KOPT-K1 (cell line): ENCODE data around the gene KCNIP3.

Source experiments
- H3K27ac ChIP-seq: fragments of 200-600 bp; sonication (generic); 2 replicates; pipeline ENCODE4 v1.5.1; 2016; ENCODE audit warnings: antibody characterized with exemption, mild to moderate bottlenecking, low read depth, low read length; ENCODE audit not compliant: poor library complexity, severe bottlenecking
- H3K36me3 ChIP-seq: fragments of 200-600 bp; sonication (generic); 2 replicates; pipeline ENCODE4 v1.5.1; 2017; ENCODE audit warnings: antibody characterized with exemption, mild to moderate bottlenecking, low read length, moderate library complexity; ENCODE audit not compliant: insufficient read depth
- H3K9me3 ChIP-seq: fragments of 200-600 bp; sonication (generic); 2 replicates; pipeline ENCODE4 v1.5.1; 2017; ENCODE audit warnings: antibody characterized with exemption, low read length, mild to moderate bottlenecking; ENCODE audit not compliant: insufficient read depth, poor library complexity, severe bottlenecking

The KCNIP3 gene

DNA sequence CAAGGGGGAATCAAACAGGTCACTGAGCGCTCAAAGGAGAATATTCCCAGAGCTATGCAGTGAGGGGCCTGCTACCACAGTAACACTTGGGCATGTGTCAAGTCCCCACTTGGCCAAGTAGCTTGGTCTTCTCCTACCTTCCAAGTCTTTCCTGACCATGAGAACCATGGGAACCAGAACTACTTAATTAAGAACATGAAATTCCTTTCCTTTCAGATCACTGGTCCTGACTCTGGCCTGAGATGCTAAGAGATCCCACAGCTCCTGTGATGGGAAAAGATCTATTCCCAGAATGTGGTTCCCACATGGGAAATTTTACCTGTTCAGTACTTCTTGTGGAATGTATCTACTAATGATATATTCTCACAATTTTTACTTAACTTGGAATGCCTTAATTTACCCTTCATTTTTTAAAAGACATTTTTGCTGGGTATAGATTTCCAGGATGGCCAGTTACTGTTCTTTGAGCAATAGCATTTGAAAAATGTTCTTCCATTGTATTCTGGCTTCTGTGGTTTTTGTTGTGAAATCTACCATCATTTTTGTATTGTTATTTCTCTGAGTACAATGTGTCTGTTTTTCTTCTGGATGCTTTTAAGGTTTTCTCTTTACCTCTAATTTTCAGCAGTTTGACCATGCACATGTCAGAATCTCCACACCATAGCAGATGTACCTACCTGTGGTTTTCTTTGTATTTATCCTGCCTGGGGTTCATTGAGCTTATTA lies 37.9 kb downstream of the KCNIP3 start:
- Histone ChIP-seq H3K36me3 (no peaks in the 10 kb centered on the region), H3K27ac (no peak overlapping the region), H3K9me3 (no peaks in the 10 kb centered on the region)

GRCh38 chr2:95336406-95336805 lies 39.3 kb downstream of the KCNIP3 start:
- H3K36me3 ChIP-seq, result no peaks in the 10 kb centered on the region
- no peaks in the 10 kb centered on the region for H3K9me3 ChIP-seq
- H3K27ac ChIP-seq, result no peak overlapping the region

GRCh38 chr2:95337829-95338228 lies 40.7 kb downstream of the KCNIP3 start:
- H3K9me3 ChIP-seq, result no peaks in the 10 kb centered on the region
- H3K27ac ChIP-seq, result no peak overlapping the region
- no peaks in the 10 kb centered on the region for H3K36me3 ChIP-seq

- no peaks in the 10 kb centered on the region for H3K36me3 ChIP-seq
- H3K27ac ChIP-seq, result no peak overlapping the region
- H3K9me3 ChIP-seq, result no peaks in the 10 kb centered on the region
Measured at GRCh38 chr2:95342556-95343320, 45.6 kb downstream of the KCNIP3 start.

- no peaks in the 10 kb centered on the region for H3K9me3 ChIP-seq
- no peak overlapping the region for H3K27ac ChIP-seq
- no peaks in the 10 kb centered on the region for H3K36me3 ChIP-seq
Measured at GRCh38 chr2:95343429-95344214, 46.5 kb downstream of the KCNIP3 start.

GRCh38 chr2:95344215-95344583 lies 47.1 kb downstream of the KCNIP3 start:
- no peaks in the 10 kb centered on the region for H3K9me3 ChIP-seq
- H3K36me3 ChIP-seq, result no peaks in the 10 kb centered on the region
- no peak overlapping the region for H3K27ac ChIP-seq

GRCh38 chr2:95344656-95345055 lies 47.5 kb downstream of the KCNIP3 start:
- H3K9me3 ChIP-seq, result no peaks in the 10 kb centered on the region
- H3K36me3 ChIP-seq, result no peaks in the 10 kb centered on the region

DNA sequence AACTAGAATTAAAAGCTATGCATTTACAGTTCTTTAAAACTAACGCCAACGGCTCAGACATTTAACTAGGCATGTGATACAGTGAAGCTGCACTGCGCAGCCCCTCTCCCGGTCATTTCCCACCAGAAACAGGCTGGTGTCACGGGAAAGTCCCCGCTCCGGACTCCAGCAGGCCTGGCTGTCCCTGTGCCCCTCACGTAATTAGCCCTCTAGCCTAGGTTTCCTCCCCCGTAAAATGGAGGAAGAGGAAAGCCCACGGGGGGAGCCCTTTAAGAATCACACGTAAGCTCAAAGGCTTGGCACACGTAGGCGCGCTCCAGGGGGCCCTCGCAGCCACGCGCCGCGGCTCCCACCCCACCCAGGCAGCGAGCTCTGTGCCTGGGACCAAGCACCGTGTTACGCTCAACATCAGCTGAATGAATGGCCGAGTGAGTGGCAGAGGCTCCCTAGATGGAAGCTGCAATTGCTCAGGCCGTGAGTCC lies 48.0 kb downstream of the KCNIP3 start:
- H3K36me3 ChIP-seq, result no peaks in the 10 kb centered on the region
- H3K9me3 ChIP-seq, result no peaks in the 10 kb centered on the region
- H3K27ac ChIP-seq, result no peak overlapping the region

More at GRCh38 chr2:95344656-95345055, 47.5 kb downstream of the KCNIP3 start:
- no peak overlapping the region for H3K27ac ChIP-seq

GRCh38 chr2:95345563-95346230 lies 48.5 kb downstream of the KCNIP3 start:
- H3K27ac ChIP-seq, result no peak overlapping the region
- no peaks in the 10 kb centered on the region for H3K36me3 ChIP-seq
- H3K9me3 ChIP-seq, result no peaks in the 10 kb centered on the region

DNA sequence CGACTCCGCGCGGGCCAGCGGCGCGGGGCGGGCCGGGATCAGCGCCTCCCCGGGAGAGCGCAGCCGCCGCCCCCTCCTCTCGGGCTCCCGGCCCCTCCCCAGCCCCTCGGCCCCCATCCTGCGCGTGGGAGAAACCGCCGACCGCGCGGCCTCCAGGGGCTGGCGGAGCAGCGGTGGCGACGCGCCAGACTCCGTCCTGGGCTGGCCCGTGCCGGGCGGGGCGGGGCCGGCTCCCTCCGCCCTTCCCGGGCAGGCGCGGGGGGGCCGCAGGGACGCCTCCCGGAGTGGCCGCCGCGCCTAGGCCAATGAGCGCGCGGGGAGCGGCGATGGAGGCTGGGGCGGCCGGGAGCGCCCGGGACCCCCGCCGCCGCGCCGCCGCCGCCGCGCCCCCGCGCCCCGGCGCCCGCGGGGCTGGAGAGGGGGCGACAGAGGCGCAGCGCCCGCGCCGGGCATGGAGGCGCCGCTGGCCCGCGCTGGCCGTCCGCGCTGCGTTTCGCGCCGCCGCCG lies 49.1 kb downstream of the KCNIP3 start:
- H3K9me3 ChIP-seq, result no peaks in the 10 kb centered on the region
- no peak overlapping the region for H3K27ac ChIP-seq
- no peaks in the 10 kb centered on the region for H3K36me3 ChIP-seq

- no peaks in the 10 kb centered on the region for H3K36me3 ChIP-seq
- no peak overlapping the region for H3K27ac ChIP-seq
- no peaks in the 10 kb centered on the region for H3K9me3 ChIP-seq
Measured at GRCh38 chr2:95346738-95347671, 49.9 kb downstream of the KCNIP3 start.

- Histone ChIP-seq H3K9me3 (no peaks in the 10 kb centered on the region), H3K27ac (no peak overlapping the region), H3K36me3 (no peaks in the 10 kb centered on the region)
Measured at GRCh38 chr2:95347681-95348608, 50.8 kb downstream of the KCNIP3 start.
